ENCODE data around the gene AADACL4.

AADACL4 gene

DNA sequence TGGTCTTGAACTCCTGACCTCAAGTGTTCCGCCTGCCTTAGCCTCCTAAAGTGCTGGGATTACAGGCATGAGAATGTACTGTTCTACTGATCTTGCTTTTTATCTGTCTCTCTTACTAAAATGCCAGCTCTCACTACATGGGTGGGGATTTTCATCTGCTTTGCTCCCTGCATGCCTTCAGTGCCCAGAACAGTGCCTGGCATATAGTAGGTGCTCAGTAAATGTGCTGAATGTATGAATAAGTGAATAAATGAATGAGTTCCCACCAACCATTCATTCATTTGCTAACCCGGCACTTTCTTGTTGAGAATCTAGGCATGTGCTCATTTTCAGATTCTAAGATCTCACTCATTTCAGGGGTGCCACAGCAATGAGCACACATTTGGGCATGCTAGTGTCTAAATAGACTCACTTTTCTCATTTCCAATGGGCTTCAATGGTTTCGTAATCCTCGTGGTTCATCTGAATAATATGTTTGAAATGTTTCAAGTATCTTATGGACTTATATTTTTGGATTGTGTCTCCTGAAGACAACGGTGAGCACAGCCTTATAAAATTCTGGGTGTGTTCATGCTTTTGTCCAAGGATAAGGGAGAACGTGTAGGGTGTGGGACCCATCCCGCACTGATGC, 33.5 kb upstream of the AADACL4 start:
- DNase-seq (ENCODE audit: low read depth, low spot score), result no peak
- H3K4me3 ChIP-seq (ENCODE audit: low read length), result no peak overlapping the region

DNA sequence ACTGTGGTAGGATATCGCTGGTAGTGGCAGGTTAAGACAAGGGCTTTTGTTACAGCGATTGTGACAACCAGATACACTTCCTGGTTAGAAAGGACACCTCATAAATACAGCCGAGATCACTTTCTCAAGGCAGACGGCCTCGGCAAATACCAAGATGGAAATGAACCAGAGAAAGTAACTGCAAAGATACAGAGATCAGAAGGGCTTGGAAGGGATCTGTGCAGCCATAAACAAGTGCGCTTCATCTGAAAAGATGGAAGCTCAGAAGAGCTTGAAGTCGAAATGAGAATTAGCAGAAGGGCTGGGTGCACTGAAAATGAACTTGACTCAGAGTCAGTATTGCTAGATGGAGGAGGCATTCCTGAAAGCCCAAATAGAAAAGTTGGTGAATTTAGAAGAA, 32.9 kb upstream of the AADACL4 start:
- no peak for DNase-seq (ENCODE audit: low read depth, low spot score)
- no peak overlapping the region for H3K4me3 ChIP-seq (ENCODE audit: low read length)

DNA sequence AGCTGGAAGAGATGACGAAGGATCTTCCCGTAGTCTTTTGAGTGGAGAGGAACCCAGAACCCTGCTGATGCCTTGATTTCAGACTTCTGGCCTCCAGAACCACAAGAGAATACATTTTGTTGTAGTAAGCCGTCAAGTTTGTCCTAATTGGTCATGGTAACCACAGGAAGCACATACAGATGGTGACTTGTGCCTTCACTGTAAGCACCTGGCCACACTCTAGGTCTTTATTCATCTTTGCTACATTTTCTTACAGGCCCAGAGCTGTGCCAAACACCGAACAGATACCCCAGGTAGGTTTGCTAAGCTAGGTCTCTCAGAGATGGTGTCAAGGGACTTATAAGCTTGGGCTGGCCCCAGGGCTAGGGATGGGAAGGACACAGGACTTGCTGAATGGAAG, 30.7 kb upstream of the AADACL4 start:
- no peak for DNase-seq (ENCODE audit: low read depth, low spot score)
- no peak overlapping the region for H3K4me3 ChIP-seq (ENCODE audit: low read length)

DNA sequence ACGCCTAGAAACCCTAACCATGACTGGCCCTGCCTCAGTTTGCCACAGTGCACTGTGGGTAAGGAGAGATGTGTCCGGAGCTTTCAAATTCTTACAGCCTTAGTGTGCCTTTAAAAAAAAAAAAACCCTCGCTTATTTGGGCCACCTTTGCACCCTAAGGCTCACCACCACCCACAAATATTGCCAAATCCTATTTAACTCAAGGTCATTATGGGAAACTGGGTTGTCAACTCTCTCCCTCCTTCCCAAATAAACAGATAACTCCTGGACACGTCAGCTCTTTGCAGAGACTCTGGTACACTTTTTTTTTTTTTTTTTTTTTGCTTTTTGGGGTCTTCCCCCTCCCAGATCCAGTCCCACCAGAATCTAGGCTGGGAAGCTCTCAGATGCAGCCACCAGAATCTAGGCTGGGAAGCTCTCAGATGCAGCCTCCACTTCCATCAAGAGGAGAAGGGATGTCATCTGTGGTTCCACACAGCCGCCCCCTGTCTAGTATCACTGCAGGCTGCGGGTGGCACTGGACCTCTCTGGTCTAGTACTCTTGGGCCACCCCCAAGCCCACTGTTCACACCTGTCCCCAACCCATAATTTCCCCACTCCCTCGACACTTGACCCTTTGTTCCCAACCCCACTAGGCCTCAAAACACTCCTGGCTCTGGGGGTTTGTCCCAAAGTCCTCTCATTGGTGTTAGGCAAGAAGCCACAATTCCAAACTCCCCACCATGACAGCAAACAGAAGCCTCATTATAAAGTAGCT, 29.3 kb upstream of the AADACL4 start:
- H3K4me3 ChIP-seq (ENCODE audit: low read length), result no peak overlapping the region
- no peak for DNase-seq (ENCODE audit: low read depth, low spot score)

DNA sequence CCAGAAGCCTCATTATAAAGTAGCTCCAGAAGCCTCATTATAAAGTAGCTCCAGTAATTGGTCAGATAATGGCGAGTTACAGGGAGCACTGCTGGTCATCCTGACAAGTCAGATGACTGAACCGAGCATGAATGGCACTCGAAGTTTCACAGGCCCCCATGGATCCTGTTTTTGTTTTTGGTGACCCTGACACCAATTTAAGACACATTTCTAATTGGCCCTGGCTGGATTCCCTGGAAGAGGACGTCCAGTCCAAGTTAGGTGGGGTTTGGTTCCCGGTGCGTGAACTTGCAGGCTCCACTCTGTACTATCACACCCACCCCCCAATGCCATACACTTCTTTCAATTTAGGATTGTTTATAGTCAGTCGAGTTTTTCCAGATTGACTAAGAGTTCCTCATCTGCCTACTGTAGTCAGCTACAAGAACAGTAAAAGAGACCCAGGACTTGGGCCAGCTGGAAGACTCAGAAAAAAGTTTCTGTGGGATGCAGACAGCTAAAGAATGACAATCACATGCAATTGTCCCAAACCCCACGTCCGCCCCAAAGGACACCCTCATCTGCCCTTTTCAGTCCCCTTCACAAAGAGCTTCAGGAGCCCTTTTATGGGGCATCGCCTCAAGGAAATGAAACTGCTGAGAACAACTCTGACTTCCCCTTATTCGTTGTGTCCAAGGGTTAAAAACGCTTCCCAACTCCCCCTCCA, 28.6 kb upstream of the AADACL4 start:
- H3K4me3 ChIP-seq (ENCODE audit: low read length), result no peak overlapping the region
- DNase-seq (ENCODE audit: low read depth, low spot score), result no peak

DNA sequence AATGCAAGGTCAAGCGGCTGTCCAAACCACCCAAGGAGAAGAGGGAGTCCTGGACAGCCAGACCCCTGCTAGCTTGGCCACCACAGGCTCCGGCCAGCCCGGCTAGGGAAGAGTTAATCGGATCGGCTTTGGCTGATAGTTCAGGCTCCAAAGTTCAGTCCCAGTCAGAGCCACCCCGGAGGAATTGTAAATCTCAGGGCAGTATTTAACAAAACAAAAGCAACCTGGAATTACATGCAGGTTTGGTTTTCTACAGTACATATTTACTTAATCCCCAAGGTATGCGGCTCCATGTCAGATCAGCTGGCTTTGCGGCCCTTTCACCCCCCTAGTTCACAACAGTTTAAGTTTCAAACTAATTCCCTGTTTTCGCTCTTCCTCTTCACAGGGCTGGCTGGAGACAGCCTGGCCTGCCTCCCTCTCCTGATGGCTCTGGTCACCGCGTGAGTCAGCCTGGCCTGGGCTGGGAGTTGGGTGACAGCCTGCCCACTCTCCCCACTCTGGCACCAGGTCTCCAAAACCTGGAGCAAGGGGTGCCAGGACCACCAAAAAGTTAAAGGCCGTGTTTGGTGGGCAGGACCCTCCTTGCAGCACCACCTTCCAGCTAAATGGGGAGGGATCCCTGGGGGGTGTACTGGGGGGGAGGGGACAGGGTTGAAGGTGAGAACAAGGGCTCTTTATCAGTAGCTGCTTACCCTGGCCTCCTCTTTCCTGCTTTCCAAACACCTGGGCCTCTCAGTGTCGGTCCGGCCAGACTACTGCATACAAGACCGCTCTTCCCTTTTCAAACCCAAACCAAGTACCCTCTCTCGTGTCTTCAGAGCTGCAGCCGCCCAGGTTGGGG, 27.8 kb upstream of the AADACL4 start:
- no peak overlapping the region for H3K4me3 ChIP-seq (ENCODE audit: low read length)
- DNase-seq (ENCODE audit: low read depth, low spot score), result no peak

DNA sequence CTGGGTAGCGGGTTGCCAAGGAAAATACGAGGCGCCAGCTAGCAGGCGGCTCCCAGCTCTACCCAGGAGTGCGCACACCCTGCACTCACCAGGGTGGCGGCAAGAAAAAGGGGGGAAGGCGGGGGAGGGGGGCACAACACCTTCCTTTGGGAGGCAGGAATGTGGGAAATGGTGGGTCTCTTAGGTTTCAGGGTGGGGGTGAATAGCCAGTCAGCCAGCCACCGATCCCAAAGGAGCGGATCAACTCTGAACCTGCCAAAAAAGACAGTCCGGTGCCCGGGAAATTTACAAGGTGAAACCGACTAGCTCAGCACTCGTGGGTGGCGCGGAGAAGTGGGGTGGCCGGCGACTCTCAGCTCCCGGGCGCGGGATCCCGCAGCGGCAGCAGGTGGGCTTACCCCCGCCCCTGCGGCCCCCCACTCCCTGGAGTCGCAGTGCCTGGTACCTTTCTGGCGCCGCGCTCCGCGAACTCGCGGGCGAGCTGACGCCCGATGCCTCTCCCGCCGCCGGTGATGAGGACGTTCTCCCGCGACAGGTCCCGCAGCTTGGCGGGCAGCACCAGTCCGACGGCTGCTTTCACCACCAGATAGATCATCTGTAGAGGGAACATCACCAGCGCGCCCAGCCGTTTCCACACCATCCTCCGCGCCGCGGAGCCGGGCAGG, 27.0 kb upstream of the AADACL4 start:
- H3K4me3 ChIP-seq (ENCODE audit: low read length), result peak overlapping the region; percentile 81
- DNase-seq (ENCODE audit: low read depth, low spot score), result no peak

DNA sequence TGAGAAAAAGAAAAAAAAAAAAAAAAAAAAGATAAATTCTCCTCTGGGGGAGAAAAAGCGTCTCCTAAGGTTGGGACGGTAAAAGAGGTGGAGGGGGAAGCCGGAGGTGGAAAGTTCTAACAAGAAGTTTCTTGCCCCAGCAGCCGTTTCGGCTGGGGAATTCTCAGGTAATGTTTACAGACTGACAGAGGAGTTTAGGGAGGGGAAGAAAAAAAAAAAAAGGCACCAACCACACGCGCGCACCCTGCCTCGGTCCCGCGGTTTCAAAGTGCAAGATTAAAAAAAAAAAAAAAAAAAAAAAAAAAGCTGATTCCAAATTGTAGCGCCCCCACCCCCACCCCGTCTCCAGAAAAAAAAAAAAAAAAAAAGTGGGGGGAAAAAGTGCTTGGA, 26.4 kb upstream of the AADACL4 start:
- peak overlapping the region; percentile 81 for H3K4me3 ChIP-seq (ENCODE audit: low read length)
- DNase-seq (ENCODE audit: low read depth, low spot score), result peak; percentile 57

DNA sequence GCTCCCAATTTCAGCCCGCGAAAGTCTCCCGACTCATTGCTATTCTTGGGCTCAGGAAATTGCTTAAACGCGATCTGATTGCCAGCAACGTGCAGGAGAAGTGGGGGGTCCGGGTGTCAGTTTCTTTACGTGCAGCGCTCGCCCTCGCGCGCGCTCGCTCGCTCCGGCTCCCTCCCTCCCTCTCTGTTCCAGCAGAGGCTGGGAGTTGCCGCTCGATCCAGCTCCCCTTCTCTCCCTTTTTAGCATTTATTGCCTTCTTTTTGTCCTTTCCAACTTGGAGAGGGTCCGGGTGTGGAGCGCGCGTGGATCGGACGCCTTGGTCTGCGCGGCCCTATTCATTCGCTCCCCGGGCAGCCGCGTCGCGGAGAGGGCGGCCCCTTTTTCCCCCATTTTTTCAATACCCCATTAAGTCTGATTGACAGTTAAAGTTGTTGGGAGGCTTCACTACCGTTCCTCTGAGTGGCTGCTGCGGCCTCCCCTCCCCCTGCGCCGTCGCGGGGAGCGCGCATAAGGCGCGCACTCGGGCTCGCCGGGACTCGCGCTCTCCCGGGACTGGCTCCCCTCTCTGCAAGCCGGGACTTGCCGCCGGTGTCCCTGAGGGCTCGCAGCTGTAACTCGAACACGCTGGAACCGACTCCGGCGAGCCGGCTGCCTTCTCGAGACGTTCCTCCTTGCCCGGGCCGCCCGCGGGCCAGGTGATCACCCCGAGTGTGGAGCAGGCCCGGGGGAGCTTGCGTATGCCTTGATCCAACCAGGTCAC, 25.8 kb upstream of the AADACL4 start, which contains the start of gene DHRS3:
Gene DHRS3, minus strand, starts transcription at position 310 of the 760 bp plus-strand sequence. CDS start 862 bp downstream, outside the sequence.
- peak within 1 kb of the TSS; percentile 81 for H3K4me3 ChIP-seq (ENCODE audit: low read length)
- DNase-seq (ENCODE audit: low read depth, low spot score), result peak; percentile 87

DNA sequence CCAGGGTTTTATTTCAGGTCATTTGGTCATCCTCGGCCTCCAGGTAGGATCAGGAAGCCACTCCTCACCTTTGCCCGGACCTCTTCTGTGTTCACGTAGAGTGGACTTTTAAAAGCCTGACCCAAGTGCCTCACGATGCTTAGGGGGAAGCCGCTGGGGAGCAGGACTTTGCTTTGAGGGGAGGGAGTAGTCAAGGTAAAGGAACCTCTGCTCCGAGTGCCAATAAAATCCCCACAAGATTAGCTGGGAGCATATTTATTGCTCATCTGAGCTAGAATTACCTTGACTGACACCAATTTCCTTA, 25.3 kb upstream of the AADACL4 start:
- no peak for DNase-seq (ENCODE audit: low read depth, low spot score)
- peak overlapping the region; percentile 81 for H3K4me3 ChIP-seq (ENCODE audit: low read length)

DNA sequence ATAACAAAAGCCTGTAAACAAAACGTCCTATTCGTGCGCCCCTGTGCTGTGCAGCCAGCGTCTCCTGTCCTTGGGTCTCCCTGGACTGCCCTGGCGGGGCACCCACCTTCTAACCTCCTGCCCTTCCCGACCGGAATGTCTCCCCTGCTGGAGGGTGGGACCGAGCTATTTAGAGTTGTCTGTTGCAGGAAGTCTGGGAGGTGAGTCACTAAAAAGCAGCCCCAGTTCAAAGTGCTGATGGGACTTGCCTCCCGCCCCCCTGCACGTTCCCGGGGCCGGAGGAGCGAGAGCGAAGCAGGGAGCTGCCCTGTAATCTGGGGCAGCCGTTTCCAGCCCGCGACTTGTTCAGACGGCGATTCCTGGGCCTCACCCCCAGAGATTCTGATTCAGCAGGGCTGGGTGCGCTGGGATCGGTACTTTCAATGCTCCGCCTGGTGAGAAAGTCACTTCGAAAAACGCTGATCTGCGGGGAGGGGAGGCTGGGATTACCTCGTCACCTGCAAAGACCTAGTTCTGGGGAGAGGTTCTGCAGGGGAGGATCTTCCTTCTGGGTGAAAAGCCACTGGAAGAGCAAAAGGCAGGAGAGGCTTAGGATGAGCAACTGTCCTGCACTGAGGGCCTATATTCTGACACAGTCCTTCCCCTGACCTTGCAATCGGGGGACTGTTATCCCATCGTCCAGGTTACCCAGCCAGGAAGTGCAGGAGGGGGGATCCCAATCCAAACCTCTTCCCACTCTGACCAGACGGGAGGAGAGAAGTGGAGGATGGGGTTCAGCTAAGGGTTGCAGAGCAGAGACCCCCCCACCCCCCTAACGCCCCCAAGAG, 24.7 kb upstream of the AADACL4 start:
- DNase-seq (ENCODE audit: low read depth, low spot score), result peak; percentile 58
- peak overlapping the region; percentile 81 for H3K4me3 ChIP-seq (ENCODE audit: low read length)

DNA sequence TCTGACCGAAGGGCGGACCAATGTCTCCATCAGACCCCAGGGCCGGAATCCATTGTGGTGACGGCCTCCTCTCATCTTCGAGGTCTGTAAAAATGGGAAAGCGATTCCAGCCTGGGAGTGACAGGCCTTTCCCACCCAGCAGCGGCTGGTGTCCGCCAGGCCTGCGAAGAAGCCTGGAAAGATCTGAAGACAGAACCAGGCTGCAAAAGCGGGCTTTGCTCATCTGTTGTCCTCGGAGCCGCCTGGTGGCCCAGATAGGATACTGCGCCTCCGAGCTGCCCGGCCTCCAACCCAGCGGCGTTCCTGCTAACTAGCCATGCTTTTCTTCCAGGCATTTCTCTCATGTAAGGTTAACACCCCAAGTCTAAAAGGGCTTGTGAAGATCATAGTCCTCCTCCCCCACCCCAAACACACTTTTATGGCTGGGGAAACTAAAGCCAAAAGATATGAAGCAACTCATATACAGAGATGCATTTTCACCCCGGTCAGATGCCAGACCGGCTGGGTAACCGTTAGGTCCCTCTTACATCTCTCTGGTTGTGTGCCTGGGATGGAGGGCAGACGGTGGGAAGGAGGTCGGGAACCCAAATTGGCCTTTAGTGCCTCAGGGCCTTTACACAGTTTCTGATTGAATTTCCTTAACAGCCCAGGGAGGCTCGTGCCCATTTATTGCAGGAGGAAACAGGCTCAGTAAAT, 23.9 kb upstream of the AADACL4 start:
- DNase-seq (ENCODE audit: low read depth, low spot score), result peak; percentile 75
- peak overlapping the region; percentile 81 for H3K4me3 ChIP-seq (ENCODE audit: low read length)

DNA sequence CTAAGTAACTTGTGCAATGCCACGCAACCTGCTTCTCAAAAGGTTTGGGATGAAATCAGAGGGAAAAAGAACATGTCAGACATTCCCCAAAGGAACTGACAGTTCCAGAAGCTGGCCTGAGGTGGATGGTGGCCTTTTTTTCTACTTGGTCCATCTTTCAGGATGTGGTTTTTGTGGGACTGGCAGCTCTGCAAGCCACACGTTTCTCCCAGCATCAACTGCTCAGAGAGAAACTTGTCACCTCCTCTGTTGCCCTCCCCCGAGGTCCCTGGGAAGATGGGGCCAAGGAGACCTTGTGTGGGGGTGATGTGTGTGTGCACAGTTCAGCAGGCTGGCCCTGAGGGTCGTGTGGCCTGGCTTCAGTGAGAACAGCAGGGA, 23.4 kb upstream of the AADACL4 start:
- H3K4me3 ChIP-seq (ENCODE audit: low read length), result no peak overlapping the region
- peak; percentile 77 for DNase-seq (ENCODE audit: low read depth, low spot score)

DNA sequence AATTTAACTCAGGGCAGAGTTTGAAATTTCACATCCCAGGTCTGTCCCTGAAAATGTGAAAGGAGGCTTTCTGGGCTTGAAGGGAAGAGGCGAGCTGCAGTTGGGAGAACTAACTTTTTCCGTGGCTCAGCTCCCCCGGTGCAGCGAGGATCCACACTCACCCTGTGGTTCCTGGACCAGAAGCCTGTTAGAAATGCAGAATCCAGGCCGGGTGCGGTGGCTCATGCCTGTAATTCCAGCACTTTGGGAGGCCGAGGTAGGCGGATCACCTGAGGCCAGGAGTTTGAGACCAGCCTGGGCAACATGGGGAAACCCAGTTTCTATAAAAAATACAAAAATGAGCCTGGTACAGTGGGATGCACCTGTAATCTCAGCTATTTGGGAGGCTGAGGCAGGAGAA, 23.0 kb upstream of the AADACL4 start:
- no peak overlapping the region for H3K4me3 ChIP-seq (ENCODE audit: low read length)
- DNase-seq (ENCODE audit: low read depth, low spot score), result no peak

DNA sequence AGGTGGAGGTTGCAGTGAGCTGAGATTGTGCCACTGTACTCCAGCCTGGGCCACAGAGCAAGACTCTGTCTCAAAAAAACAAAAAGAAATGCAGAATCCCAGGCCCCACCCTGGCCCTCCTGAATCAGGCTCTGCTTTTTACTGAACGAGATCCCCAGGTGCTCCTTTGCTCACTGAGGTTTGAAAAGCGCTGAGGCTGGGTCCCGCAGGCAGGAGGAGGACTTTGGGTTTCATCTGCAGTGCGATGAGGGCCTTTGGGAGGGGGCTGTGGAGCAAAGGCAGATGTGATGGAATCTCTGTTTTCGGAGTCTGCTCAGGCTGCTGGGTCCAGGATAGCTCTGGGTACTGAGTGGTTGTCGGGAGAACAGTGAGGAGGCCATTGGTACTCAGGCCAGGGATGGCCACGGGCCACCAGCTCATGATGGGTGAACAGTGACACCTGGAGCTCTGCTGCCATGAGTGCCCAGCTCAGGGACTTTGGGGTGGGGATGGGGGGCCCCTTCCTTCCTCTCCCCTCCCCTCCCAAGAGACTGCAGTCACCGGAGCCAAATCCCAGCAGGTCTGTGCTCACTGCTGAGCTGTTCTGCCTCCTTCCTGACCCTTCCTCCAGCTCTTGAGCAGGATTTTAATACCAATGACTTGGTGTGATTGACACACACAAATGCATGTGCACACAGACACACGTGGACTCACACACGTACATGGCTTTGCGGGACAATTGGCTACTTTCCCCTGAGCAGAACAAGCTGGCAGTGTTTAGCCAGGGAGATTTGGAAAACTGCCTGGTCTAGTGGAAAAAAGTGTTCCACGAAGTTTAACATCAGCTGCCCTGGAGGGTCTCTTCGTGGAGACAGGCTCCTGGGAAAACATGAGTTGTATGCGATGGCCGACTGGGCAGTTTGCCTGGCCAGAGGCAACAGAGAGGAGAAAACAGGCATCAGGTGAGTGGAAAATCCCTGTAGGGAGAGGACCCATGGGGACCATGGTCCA, 22.2 kb upstream of the AADACL4 start:
- H3K4me3 ChIP-seq (ENCODE audit: low read length), result no peak overlapping the region
- DNase-seq (ENCODE audit: low read depth, low spot score), result no peak

DNA sequence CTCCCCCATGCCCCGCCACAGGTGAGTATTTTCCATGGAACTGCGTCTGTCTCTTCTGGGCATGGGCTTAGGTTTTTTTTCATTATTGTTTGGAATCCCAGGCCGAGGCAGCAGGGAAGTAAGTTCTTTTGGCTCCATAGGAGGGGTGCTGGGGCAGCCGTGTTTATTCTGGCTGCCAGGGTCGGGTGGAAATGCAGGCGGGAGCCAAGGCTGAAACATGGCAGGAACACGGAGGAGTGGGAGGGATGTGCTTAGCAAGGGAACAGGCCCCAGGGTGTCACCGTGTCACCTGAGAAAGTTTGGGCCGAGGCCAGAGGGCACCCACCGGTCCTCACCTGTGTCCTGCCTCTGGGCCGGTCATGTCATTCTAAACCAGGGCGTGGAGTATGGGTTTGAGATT, 21.4 kb upstream of the AADACL4 start:
- H3K4me3 ChIP-seq (ENCODE audit: low read length), result no peak overlapping the region
- no peak for DNase-seq (ENCODE audit: low read depth, low spot score)
